GM20000 (cell line): Measurements from ENCODE around the gene MSMB.
"Not testable (repeated sequence)": the region's sequence is repeated elsewhere in the genome, so short reads cannot be mapped to it uniquely, and the experiment has no call there.

ENCODE experiments used
- DNase-seq: peaks from one replicate; pipeline ENCODE4 v3.0.0; 2012; ENCODE audit warnings: low spot score
- CTCF ChIP-seq: IDR thresholded peaks from 2 replicates; pipeline ENCODE4 v1.5.1; 2012; ENCODE audit warnings: mild to moderate bottlenecking, control low read depth; ENCODE audit errors: extremely low read depth, missing control alignments

MSMB gene

GRCh38 chr10:46046261-46046660, at the start of gene MSMB:
TSS of gene MSMB (minus strand) at chr10:46046269. CDS start at chr10:46046237, 32 bp downstream.
- no peak for TF ChIP-seq CTCF
- no peak for DNase-seq

- DNase-seq, result no peak
- TF ChIP-seq CTCF, result no peak
Measured at GRCh38 chr10:46094931-46095750, 49.1 kb upstream of the MSMB start.

GRCh38 chr10:46094197-46094500, 48.1 kb upstream of the MSMB start:
- DNase-seq, result no peak
- no peak for TF ChIP-seq CTCF

- DNase-seq, result not testable (repeated sequence)
Measured at GRCh38 chr10:46093316-46094196, 47.5 kb upstream of the MSMB start.

- no peak for DNase-seq
- TF ChIP-seq CTCF, result no peak
Measured at GRCh38 chr10:46092524-46093081, 46.5 kb upstream of the MSMB start.

GRCh38 chr10:46091828-46092523, 45.9 kb upstream of the MSMB start:
- no peak for TF ChIP-seq CTCF
- DNase-seq, result no peak

GRCh38 chr10:46091080-46091827, 45.2 kb upstream of the MSMB start:
- no peak for DNase-seq
- no peak for TF ChIP-seq CTCF
